Activated gamma-delta T cell treated with Interleukin-2 at 50 U/mL for 16 hours (primary cell): ENCODE results near the gene SOCS6.
"Not testable (repeated sequence)": the region's sequence is repeated elsewhere in the genome, so short reads cannot be mapped to it uniquely, and the experiment has no call there.

ENCODE experiments used
- DNase-seq: peaks from one replicate; pipeline ENCODE4 v3.0.0-alpha.2; 2020

SOCS6 gene, protein sequence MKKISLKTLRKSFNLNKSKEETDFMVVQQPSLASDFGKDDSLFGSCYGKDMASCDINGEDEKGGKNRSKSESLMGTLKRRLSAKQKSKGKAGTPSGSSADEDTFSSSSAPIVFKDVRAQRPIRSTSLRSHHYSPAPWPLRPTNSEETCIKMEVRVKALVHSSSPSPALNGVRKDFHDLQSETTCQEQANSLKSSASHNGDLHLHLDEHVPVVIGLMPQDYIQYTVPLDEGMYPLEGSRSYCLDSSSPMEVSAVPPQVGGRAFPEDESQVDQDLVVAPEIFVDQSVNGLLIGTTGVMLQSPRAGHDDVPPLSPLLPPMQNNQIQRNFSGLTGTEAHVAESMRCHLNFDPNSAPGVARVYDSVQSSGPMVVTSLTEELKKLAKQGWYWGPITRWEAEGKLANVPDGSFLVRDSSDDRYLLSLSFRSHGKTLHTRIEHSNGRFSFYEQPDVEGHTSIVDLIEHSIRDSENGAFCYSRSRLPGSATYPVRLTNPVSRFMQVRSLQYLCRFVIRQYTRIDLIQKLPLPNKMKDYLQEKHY

DNA sequence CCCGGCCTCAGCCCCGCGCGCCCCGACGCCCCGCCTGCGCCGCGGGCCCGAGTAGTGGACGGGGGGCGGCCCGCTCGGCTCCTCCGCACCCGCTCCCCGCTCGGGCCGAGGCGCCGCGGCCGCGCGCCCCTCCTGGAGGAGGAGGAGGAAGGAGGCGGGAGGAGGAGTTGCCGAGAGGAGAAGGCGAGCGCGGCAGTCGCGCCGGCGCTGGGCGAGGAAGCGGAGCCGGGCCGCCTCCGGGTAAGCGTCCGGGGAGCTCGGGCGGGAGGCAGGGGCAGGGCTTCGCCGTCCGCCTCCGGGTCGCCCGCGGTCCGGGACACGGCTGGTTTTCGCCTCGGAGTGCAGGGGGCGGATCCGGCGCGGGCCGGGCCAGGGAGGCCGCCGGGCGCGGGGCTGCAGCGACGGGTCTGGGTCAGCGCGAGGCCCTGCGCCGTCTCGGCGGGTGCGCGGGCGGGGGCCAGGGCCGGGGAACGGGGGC is at the start of gene SOCS6:
TSS of gene SOCS6 (plus strand) at position 195 of the 478 bp plus-strand sequence. CDS start 35,624 bp downstream, outside the sequence.
- DNase-seq, result peak; percentile 11

DNA sequence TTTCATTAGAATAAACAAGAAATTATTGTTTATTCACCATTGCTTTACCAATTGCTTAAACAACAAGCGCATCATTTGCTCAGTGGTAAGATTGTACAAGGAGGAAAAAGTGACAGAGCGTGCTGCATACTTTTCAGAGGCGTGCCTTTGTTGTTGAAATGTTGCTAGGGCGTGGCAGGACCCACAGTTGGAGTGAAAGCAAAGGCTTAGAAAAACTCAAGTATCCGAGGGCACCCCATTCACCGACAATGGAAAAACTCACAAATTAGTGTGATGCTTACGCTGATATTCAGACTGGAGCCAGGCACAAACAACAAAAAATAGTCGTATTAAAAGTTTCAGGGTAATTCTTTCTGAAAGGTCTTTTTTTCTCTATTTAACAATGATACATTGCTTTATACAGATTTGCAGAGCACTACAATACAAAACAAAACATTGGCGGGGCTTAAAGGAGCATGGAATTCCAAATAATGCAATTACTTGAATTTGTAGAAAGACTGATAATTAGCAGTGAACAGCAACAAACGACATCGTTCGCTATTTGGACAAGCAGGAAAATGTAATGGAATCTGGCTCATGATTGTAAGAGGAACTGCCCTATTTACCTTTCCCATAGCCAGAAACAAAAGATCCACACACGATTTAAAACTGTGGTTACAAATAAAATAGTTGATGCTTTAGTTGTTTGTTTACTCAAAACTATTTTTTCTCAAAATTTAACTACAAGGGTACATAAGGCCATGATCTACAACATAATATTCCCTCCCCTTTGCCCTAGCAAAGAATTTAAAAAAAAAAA is 45.5 kb upstream of the SOCS6 start:
- DNase-seq, result no peak

DNA sequence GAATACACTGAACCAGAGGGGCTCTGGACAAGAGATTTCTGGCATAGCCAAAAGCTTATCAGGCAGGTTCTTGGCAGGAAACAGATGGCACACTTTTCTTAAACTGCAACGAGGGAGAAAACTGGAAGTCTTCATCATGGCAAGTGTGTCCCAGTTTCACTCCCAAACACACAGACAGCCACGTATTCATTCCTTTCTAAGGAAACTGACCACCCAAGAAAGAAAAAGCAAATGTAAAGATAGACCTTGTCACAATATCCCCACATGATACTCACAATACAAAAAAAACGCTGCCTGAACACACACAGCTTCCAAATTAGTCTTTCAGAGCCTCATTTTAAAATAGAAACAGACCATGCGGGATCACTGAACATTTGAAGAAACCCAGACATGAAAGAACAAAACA is 42.8 kb upstream of the SOCS6 start:
- no peak for DNase-seq

DNA sequence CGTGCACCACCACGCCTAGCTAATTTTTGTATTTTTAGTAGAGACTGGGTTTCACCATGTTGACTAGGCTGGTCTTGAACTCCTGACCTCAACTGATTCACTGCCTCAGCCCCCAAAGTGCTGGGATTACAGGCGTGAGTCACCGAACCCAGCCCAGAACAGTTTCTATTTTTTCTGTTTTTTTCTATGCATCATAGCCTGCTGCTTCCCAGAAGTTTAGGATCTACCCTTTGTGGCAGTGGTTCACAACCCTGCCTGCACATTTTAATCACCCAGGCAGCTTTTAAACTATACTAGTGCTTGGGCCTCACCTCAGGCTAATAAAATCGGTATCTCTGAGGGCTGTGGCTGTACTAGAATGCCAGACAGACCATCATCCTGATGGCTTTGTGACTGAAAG is 39.7 kb upstream of the SOCS6 start:
- no peak for DNase-seq

DNA sequence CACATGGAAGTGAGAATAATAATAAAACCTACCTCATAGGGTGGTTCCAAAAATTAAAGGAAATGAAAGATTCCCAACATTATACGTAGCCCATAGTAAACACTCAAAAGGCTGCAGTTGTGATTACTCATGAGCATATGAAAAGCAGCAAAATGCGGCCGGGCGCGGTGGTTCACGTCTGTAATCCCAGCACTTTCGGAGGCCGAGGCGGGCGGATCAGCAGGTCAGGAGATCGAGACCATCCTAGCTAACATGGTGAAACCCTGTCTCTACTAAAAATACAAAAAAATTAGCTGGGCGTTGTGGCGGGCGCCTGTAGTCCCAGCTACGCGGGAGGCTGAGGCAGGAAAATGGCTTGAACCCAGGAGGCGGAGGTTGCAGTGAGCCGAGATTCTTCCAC is 39.0 kb upstream of the SOCS6 start:
- not testable (repeated sequence) for DNase-seq

DNA sequence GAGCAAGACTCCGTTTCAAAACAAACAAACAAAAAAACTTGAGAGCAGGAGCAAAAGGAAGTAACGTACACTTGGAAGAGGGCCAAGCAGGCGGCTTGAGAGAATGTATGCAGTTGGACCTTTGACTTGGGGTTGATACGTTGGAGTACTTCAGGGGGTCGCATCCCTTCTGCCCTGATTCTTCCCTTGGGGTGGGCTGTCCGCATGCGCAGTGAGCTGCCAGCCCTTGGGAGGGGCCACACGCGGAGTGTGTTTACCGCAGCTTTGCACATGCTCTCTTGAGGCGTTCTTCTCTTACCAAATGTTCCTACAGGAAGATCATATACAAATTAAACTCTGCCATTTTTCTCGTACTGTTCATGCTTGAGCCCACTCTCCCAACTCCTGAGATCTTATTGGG is 38.1 kb upstream of the SOCS6 start:
- DNase-seq, result no peak

DNA sequence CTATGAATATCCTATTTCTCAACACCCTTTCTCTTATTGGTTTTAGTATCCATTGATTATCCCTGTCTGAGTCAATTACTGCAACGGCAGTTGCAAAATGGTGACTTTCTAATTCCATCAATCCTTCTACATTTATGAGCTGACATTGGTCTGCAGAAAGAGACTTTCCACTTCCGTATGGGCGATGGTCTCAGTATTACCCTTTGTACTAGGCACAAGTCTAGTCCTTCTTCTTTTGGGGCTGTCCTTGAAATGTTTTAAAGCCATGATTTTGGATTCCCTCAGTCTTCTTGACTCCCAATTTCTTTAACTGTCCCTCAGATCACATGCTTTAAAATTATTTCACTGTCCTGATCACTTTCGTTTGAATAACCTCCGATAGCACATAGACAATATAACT is 32.7 kb upstream of the SOCS6 start:
- no peak for DNase-seq

DNA sequence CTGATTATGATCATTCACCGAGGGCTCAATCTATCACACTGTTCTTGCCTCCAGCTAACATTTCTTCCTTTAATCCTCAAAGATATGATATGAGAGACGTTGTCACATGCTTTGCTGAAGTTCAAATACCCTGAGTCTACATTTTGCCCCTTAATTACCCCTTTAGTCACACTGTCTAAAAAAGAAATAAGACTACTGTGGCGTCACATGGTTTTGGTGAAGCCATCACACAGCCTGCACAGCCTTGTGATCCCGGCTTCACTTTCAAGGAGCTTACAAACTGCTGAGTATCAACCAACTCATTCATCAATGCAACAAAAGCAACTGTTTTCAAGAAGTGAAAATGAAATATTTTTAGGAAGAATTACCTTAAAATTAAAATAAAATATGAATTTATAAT is 31.9 kb upstream of the SOCS6 start:
- DNase-seq, result no peak

DNA sequence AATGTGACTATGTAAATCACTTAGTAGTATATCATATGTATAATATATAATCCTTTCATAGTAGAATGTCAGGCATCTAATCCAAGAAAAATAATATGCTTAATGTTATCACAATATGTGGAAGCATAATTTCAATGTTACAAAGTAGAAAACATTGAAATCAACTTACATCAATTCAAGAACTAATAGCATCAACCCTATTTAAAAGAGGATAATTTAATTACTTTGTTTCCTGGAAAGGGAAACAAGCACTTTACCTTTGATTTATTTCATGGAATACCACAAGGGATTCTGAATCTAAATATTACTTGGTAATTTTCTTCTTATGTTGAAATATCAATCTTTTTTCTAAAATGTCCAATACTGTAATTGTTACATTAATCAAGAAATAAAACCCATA is 30.6 kb upstream of the SOCS6 start:
- no peak for DNase-seq

DNA sequence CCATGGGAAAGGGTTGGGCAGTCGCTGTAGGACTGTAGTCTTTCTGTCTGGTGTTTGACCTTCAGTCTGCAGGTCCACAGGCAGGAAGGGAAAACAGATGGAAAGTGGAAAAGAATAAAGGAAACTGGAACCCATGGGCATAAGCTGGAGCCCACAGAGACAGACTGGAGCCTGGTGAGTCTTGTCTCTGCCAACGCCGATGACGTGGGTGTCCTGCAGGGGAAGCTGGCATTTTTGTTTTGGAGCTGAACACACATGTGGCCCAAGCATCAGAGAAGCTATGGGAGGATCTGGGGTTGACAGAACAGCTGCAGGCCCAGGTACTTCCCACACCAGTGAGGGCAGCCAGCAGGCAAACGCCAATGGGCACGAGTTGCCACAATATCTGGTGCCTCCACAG is 28.2 kb upstream of the SOCS6 start:
- DNase-seq, result no peak

DNA sequence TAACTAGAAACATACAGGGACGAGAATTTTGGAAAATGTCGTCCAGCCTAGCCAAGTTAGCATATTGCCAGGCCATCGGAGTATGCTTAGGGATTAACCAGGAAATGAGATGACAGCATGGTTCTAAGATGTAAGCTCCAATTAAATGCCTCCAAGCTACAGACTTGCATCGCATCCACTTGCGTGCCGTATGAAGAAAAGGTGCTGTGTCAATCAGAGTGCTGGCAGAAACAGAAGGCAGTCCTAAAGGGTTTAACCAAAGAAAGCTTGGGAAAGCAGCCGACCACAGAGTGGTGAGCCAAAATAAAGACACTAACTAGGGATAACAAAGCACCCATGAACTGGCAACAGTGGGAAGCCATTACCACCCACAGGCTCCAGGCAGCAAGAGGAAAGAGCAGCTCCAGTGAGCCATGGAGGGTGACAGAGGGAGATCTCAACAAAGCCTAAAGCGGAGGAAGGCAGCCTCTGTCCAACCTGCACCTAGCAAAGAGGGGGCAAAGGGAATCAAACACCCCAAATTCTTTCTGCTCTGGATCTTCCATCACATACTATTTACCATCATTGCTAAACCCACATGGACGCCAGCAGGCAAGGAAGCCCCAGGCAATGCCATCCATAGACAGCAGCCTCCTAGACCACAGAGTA is 27.6 kb upstream of the SOCS6 start:
- no peak for DNase-seq

DNA sequence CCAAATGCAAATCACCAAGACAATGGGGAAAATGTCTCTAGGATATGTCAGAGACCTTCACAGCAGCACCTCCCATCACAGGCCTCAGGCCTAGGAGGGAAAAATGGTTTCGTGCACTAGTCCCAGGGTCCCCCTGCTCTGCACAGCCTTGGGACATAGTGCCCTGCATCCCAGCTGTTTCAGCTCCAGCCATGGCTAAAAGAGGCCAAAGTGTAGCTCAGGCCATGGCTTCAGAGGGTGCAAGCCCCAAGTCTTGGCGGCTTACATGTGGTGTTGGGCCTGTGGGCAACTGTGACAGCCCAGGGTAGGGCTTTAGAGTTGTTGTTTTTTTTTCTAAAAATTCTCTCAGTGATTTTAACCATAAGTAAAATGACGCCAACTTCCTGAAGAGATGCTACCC is 25.5 kb upstream of the SOCS6 start:
- no peak for DNase-seq

DNA sequence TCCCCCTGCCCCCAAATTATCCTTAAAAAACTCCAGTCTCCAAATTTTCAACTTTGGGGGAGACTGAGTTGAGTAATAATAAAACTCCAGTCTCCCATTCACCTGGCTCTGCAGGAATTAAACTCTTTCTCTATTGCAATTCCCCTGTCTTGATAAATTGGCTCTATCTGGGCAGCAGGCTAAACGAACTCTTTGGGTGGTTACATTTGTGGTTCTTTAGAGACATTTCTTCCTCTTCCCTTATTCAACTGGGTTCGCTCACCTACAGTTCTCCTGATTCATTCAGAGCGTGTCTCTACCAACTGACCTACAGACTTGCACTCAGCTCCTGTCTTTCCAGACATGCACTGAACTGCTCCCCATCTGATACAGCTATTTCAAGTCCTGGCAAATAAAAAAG is 17.1 kb upstream of the SOCS6 start:
- no peak for DNase-seq

DNA sequence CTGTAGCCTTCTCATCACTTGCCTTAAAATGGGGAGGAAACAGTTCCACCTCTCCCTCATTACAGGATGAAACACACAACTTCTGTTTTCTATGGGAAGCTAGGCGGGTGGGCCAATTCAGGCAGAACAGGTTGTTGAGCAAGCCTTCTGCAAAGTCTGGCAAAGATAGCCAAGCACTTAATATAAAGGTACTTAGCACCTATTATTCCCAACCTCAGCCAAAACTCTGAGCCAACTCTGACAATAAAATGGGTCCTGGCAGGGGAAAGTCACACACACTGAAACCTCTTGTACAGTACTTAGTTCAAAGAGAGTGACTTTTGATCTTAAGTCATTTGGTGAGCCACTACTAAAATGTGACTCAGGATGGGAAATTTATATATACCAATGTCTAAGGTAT is 15.8 kb upstream of the SOCS6 start:
- no peak for DNase-seq

DNA sequence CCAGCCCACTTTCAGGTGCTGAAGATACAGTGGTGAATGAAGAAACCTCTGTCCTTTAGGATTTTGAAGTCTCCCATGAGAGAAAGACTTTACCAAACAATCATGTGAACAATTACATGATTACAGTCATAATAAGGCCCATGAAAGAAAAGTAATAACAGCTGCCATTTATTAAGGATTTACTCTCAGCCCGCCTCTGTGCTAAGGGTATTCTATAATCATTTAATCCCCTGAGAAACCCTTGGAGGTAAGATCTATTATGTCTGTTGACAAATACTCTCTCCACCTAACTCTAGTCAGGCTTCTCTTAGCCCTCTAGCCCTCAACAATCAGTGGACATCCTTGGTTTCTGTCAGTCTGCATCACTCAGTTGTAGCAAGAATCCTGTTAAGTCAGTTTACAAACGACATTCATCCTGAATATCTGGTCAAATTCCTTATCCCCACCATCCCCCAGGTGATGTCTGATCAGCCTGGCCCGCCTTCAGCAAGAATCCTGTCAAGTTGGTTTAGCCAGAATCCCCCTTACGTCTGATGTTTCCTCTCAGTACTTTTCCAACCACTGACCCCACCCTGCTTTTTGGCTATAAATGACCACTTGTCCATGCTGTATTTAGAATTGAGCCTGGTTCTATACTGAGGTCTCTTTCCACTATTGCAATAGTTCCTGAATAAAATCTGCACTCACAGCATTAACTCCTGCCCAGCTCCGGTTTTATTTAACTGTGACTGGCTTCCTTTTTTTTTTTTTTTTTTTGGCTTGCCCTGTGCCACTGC is 12.2 kb upstream of the SOCS6 start:
- no peak for DNase-seq

DNA sequence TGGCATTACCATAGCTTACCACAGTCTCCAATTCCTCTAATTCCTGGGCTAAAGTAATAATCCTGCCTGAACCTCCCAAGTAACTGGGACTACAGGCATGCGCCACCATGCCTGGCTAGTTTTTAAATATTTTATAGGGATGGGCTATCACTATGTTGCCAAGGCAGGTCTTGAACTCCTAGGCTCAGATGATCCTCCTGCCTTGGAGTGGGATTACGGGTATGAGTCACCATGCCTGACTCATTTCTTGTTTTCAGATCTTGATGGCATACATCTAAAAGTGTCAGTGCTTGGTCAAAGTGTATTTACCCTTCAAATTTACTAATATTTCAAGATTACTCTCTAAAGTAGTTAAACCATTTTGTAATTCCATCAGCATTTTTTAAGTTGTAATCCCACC is 9.4 kb upstream of the SOCS6 start:
- no peak for DNase-seq

DNA sequence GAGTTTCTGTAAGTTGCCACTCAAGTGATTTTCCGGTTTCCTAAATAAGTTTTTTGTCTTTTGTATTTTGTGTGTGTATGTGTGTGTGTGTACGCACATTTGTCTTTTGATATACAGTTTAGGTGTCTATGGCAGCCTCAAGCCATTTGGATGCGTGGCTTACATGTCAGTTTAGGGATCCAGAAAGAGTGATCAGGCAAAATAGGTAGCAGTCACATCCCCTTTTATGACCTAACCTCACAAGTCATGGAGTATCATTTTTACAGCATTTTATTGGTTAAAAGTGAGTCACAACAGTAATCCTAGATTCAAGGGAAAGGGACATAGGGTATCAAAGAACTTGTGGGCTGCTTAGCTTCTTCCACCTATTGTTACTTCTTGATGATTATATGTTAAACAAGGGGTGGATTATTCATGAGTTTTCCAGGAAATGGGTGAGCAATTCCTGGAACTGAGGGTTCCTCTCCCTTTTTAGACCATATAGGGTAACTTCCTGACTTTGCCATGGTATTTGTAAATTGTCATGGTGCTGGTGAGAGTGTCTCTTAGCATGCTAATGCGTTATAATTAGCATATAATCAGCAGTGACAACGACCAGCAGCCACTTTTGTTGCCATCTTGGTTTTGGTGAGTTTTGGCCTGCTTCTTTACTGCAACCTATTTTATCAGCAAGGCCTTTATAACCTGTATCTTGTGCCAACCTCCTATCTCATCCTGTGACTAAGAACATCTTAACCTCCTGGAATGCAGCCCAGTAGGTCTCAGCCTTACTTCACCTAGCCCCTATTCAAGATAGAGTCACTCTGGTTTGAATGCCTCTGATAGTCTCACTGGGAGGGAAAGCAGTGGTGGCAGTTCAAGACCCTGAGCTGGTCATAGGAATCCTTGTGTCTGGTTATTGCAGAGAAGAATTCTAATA is 8.6 kb upstream of the SOCS6 start:
- DNase-seq, result no peak

DNA sequence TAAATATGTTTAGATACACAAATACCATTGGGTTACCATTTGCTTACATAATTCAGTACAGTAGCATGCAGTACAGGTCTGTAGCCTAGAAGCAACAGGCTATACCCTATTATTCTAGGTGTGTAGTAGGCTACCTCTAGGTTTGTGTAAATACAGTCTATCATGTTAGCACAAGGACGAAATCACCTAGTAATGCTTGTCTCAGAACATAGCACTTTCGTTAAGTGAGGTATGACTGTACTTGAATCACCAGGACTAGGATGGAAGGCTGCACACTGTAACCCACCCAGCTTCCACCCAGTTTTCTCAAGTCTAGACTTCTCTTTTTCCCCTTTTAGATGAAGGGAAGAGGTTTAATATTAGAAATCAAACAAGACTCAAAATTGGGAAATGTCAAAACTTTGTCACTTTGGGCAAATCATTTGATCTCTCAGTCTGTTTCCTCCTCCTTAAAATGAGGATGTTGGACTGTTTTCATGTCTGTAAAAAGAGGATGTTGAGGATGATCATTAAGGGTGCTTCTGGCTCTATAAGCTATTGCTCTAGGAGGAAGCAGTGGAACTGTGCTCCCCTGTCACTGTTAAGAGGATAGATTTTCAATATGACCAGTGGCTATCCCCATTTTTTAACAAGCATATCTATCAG is 3.7 kb upstream of the SOCS6 start:
- no peak for DNase-seq

DNA sequence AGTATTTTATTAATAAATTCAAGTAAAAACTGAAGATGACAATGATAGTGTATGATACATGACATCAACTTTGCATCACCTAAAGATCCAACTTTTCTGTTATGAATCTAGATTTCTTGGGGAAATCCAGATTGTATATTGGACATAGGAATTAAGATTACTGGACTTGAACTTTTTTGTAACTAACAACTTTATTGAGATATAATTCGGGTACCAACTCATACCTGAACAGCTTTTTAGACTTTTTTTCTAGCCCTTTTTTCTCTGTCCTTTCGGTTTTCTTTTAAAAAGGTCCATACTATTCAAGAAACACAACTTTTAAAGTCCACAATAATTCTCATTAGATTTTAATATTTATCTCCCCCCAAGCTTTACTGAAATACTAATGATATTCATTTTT is 1.1 kb upstream of the SOCS6 start:
- DNase-seq, result no peak

DNA sequence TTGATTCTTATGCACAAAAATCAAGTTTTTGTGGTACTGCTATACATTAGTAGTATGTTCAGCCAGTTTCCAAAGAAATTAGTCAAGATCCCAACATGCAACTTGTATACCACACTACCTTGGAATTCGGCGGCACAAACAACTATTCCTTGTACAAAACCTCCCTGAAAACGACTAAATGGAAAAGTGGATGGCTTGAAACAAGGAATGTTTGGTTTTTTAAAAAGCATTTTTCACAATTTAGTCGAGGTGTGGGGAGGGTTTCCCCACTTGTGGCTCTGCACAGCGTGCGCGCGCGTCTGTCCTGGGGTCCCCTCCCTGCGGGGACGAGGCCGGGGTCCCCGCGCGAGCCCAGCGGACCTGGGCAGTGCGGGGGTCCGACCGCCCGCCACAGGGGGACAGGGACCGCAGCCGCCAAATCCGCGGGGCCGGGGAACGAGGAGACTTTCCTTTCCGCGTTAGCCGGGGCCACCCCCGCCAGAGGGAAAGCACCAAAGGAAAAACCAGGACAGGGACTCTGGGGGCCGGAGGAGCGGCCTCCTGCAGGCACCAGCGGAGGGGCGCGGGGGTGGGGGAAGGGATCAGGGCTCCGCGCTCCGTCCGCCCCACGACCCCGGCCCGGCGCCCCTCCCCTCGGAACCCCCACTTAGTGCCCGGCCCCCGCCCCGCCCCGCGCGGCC is 534 bp upstream of the SOCS6 start:
- DNase-seq, result no peak
